ENCODE results near the gene ZNF394. TPM values are rescaled to one million over a fixed set of nuclear protein-coding genes. Genes with fewer than 3 reads are reported as not detected.

The ZNF394 gene
- total RNA-seq, 1 experiment from 2014 or later, result 40.8 TPM

DNA sequence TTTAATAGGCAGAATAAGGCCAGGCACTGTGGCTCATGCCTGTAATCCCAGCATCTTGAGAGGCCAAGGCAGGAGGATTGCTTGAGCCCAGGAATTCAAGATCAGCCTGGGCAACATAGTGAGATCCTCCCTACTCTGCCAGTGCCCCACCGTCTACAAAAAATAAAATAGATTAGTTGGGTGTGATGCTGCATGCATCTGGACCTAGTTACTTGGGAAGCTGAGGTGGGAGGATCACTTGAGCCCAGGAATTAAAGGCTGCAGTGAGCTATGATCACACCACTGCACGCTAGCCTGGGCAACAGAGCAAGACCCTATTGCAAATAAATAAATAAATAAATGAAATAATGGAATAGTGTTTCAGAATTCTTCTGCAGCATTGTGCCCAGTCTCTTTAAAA, 35.6 kb upstream of the ZNF394 start:
- H3K79me2 ChIP-seq (ENCODE audit: low read length), result no peaks in the 10 kb centered on the region
- no peak overlapping the region for H3K4me2 ChIP-seq (ENCODE audit: low read depth, low read length, poor library complexity, severe bottlenecking)
- peaks cover 25% of the 10 kb centered on the region for H3K36me3 ChIP-seq (ENCODE audit: insufficient read depth, low read length)
- no peak for DNase-seq
- peaks cover 34% of the 10 kb centered on the region for H3K9me3 ChIP-seq (ENCODE audit: low read length)
- H3K9ac ChIP-seq (ENCODE audit: low read length), result no peak overlapping the region
- no peak overlapping the region for H2AFZ ChIP-seq (ENCODE audit: low read length)
- H3K9me2 ChIP-seq (replicated peaks; ENCODE audit: insufficient read depth, low read length), result no peaks in the 10 kb centered on the region
- H4K20me1 ChIP-seq (ENCODE audit: insufficient read depth, low read depth, low read length), result no peaks in the 10 kb centered on the region
- no peak overlapping the region for H3K27ac ChIP-seq (ENCODE audit: low read length)
- no peak overlapping the region for H3K4me3 ChIP-seq (ENCODE audit: low read length)
- no peaks in the 10 kb centered on the region for H3K4me1 ChIP-seq (ENCODE audit: low read length)
- no peaks in the 10 kb centered on the region for H3K27me3 ChIP-seq (ENCODE audit: low read length)

- Histone ChIP-seq H3K27ac (ENCODE audit: low read length) (no peak overlapping the region), H3K9me2 (replicated peaks; ENCODE audit: insufficient read depth, low read length) (no peaks in the 10 kb centered on the region), H3K4me3 (ENCODE audit: low read length) (no peak overlapping the region), H3K9ac (ENCODE audit: low read length) (no peak overlapping the region), H4K20me1 (ENCODE audit: insufficient read depth, low read depth, low read length) (no peaks in the 10 kb centered on the region), H3K27me3 (ENCODE audit: low read length) (no peaks in the 10 kb centered on the region), H2AFZ (ENCODE audit: low read length) (no peak overlapping the region), H3K4me1 (ENCODE audit: low read length) (no peaks in the 10 kb centered on the region), H3K79me2 (ENCODE audit: low read length) (no peaks in the 10 kb centered on the region), H3K4me2 (ENCODE audit: low read depth, low read length, poor library complexity, severe bottlenecking) (no peak overlapping the region), H3K9me3 (ENCODE audit: low read length) (peaks cover 31% of the 10 kb centered on the region), H3K36me3 (ENCODE audit: insufficient read depth, low read length) (peaks cover 64% of the 10 kb centered on the region)
- no peak for DNase-seq
Observed at GRCh38 chr7:99531354-99531765, 31.3 kb upstream of the ZNF394 start.

DNA sequence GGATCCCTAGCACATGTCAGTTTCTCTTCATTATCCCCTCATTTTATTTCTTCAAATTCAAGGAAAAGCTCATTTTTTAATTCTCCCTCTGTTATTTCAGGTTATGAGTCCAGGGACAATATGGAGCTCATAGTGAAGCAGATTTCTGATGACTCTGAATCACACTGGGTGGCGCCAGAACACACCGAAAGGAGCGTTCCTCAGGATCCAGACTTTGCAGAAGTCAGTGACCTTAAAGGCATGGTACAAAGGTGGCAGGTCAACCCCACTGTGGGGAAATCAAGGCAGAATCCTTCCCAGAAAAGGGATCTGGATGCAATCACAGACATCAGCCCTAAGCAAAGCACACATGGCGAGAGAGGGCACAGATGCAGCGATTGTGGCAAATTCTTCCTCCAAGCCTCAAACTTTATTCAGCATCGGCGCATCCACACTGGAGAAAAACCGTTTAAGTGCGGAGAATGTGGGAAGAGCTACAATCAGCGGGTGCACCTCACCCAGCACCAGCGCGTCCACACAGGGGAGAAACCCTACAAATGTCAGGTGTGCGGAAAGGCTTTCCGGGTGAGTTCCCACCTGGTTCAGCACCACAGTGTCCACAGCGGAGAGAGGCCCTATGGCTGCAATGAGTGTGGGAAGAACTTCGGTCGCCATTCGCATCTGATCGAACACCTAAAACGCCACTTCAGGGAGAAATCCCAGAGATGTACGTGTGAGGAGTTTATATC, 25.8 kb upstream of the ZNF394 start:
- H3K4me3 ChIP-seq (ENCODE audit: low read length), result no peak overlapping the region
- no peak overlapping the region for H3K9ac ChIP-seq (ENCODE audit: low read length)
- H3K27me3 ChIP-seq (ENCODE audit: low read length), result no peaks in the 10 kb centered on the region
- no peak overlapping the region for H3K4me2 ChIP-seq (ENCODE audit: low read depth, low read length, poor library complexity, severe bottlenecking)
- H3K36me3 ChIP-seq (ENCODE audit: insufficient read depth, low read length), result peaks cover 61% of the 10 kb centered on the region
- H3K4me1 ChIP-seq (ENCODE audit: low read length), result no peaks in the 10 kb centered on the region
- peak; percentile 53 for DNase-seq
- H3K9me2 ChIP-seq (replicated peaks; ENCODE audit: insufficient read depth, low read length), result no peaks in the 10 kb centered on the region
- no peaks in the 10 kb centered on the region for H3K79me2 ChIP-seq (ENCODE audit: low read length)
- H3K27ac ChIP-seq (ENCODE audit: low read length), result no peak overlapping the region
- peaks cover 8% of the 10 kb centered on the region for H3K9me3 ChIP-seq (ENCODE audit: low read length)
- H4K20me1 ChIP-seq (ENCODE audit: insufficient read depth, low read depth, low read length), result no peaks in the 10 kb centered on the region
- H2AFZ ChIP-seq (ENCODE audit: low read length), result no peak overlapping the region

DNA sequence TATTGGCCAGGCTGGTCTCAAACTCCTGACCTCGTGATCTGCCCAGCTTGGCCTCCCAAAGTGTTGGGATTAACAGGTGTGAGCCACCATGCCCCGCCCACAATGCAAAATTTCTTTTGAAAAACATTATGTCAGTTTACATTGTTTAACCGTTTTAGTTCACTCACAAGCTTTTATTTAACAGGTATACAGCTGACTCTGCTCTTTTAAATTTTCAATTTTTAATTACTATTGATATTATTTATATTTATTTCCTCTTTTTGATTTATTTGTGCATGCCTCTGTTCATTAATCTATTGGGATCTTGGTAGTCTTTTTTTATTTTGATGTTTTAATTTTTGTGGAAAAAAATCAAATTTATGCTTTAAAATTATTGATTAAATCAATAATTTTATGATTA, 21.3 kb upstream of the ZNF394 start:
- H3K79me2 ChIP-seq (ENCODE audit: low read length), result no peaks in the 10 kb centered on the region
- H3K36me3 ChIP-seq (ENCODE audit: insufficient read depth, low read length), result peaks cover 35% of the 10 kb centered on the region
- no peak overlapping the region for H3K9ac ChIP-seq (ENCODE audit: low read length)
- no peak overlapping the region for H3K27ac ChIP-seq (ENCODE audit: low read length)
- no peak overlapping the region for H2AFZ ChIP-seq (ENCODE audit: low read length)
- no peak overlapping the region for H3K4me3 ChIP-seq (ENCODE audit: low read length)
- no peaks in the 10 kb centered on the region for H4K20me1 ChIP-seq (ENCODE audit: insufficient read depth, low read depth, low read length)
- H3K4me2 ChIP-seq (ENCODE audit: low read depth, low read length, poor library complexity, severe bottlenecking), result no peak overlapping the region
- no peak for DNase-seq
- H3K9me3 ChIP-seq (ENCODE audit: low read length), result no peaks in the 10 kb centered on the region
- H3K4me1 ChIP-seq (ENCODE audit: low read length), result no peaks in the 10 kb centered on the region
- no peaks in the 10 kb centered on the region for H3K27me3 ChIP-seq (ENCODE audit: low read length)
- H3K9me2 ChIP-seq (replicated peaks; ENCODE audit: insufficient read depth, low read length), result no peaks in the 10 kb centered on the region

- H4K20me1 ChIP-seq (ENCODE audit: insufficient read depth, low read depth, low read length), result no peaks in the 10 kb centered on the region
- no peak overlapping the region for H3K4me2 ChIP-seq (ENCODE audit: low read depth, low read length, poor library complexity, severe bottlenecking)
Observed at GRCh38 chr7:99514050-99514449, 14.0 kb upstream of the ZNF394 start.

GRCh38 chr7:99505324-99505662, 5.2 kb upstream of the ZNF394 start:
- peak overlapping the region; percentile 68 for H3K27ac ChIP-seq (ENCODE audit: low read length)
- H4K20me1 ChIP-seq (ENCODE audit: insufficient read depth, low read depth, low read length), result no peaks in the 10 kb centered on the region
- H3K4me3 ChIP-seq (ENCODE audit: low read length), result peak overlapping the region; percentile 86
- H3K9ac ChIP-seq (ENCODE audit: low read length), result peak overlapping the region; percentile 84
- H3K79me2 ChIP-seq (ENCODE audit: low read length), result peaks cover 48% of the 10 kb centered on the region
- H3K9me3 ChIP-seq (ENCODE audit: low read length), result no peaks in the 10 kb centered on the region
- peak overlapping the region; percentile 88 for H3K4me2 ChIP-seq (ENCODE audit: low read depth, low read length, poor library complexity, severe bottlenecking)
- no peaks in the 10 kb centered on the region for H3K36me3 ChIP-seq (ENCODE audit: insufficient read depth, low read length)
- H3K4me1 ChIP-seq (ENCODE audit: low read length), result peaks cover 21% of the 10 kb centered on the region
- H3K27me3 ChIP-seq (ENCODE audit: low read length), result no peaks in the 10 kb centered on the region
- DNase-seq, result no peak
- no peaks in the 10 kb centered on the region for H3K9me2 ChIP-seq (replicated peaks; ENCODE audit: insufficient read depth, low read length)
- H2AFZ ChIP-seq (ENCODE audit: low read length), result peak overlapping the region; percentile 62; the same call in 1 of the 2 replicates

More at GRCh38 chr7:99514050-99514449, 14.0 kb upstream of the ZNF394 start:
- Histone ChIP-seq H3K9me2 (replicated peaks; ENCODE audit: insufficient read depth, low read length) (no peaks in the 10 kb centered on the region), H3K36me3 (ENCODE audit: insufficient read depth, low read length) (peaks cover 17% of the 10 kb centered on the region; the same call in 1 of the 2 replicates), H3K27me3 (ENCODE audit: low read length) (no peaks in the 10 kb centered on the region), H3K27ac (ENCODE audit: low read length) (no peak overlapping the region), H3K9ac (ENCODE audit: low read length) (no peak overlapping the region), H3K4me1 (ENCODE audit: low read length) (no peaks in the 10 kb centered on the region), H3K4me3 (ENCODE audit: low read length) (no peak overlapping the region), H2AFZ (ENCODE audit: low read length) (no peak overlapping the region), H3K9me3 (ENCODE audit: low read length) (no peaks in the 10 kb centered on the region), H3K79me2 (ENCODE audit: low read length) (peaks cover 17% of the 10 kb centered on the region)
- DNase-seq, result no peak

DNA sequence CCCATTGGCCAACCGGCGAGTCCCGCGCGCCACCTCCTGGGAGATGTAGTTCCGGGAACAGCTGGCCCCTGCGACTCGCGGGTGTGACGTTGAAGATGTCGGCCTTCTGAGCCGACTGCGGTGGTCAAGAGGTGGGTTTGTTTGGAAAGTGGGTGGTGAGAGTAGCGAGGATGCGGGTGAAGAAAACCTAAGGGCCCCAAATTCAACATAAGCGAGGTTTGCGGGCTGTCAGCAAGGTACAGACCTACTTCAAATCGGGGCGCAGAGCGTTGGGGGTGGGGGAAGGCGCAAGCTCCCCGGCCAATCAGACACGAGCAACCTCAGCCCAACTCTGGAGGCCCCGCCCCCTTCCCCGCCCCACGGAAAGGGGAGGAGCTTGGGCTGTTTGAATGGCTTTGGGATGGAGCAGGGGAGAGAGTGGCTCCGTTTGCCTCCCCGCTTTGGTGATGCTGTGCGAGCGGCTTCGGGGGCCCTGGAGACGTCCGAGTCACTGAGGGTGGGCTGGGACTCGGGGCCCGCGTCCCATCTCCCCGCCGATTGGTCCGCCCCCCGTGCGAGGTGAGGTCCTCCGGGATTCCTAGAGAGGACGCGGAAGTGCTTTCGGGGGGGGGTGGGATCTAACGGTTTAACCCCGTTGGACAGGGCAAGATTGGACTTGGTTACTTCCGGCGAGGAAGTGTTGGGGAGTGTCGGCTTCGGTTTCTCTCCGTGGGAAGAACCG, 4.7 kb upstream of the ZNF394 start, which contains the start of gene ZKSCAN5:
TSS of gene ZKSCAN5 (plus strand) at position 60 of the 721 bp plus-strand sequence. CDS start 1,383 bp downstream, outside the sequence.
- Histone ChIP-seq H3K36me3 (ENCODE audit: insufficient read depth, low read length) (no peaks in the 10 kb centered on the region), H3K4me3 (ENCODE audit: low read length) (peak within 1 kb of the TSS; percentile 86), H3K4me1 (ENCODE audit: low read length) (peaks cover 21% of the 10 kb centered on the region), H4K20me1 (ENCODE audit: insufficient read depth, low read depth, low read length) (no peaks in the 10 kb centered on the region), H3K9ac (ENCODE audit: low read length) (peak within 1 kb of the TSS; percentile 84), H3K4me2 (ENCODE audit: low read depth, low read length, poor library complexity, severe bottlenecking) (peak within 1 kb of the TSS; percentile 88), H3K79me2 (ENCODE audit: low read length) (peaks cover 47% of the 10 kb centered on the region), H3K27ac (ENCODE audit: low read length) (peak within 1 kb of the TSS; percentile 68), H3K9me3 (ENCODE audit: low read length) (no peaks in the 10 kb centered on the region), H3K9me2 (replicated peaks; ENCODE audit: insufficient read depth, low read length) (no peaks in the 10 kb centered on the region), H2AFZ (ENCODE audit: low read length) (peak within 1 kb of the TSS; percentile 62; the same call in 1 of the 2 replicates), H3K27me3 (ENCODE audit: low read length) (no peaks in the 10 kb centered on the region)
- DNase-seq, result peak; percentile 98

DNA sequence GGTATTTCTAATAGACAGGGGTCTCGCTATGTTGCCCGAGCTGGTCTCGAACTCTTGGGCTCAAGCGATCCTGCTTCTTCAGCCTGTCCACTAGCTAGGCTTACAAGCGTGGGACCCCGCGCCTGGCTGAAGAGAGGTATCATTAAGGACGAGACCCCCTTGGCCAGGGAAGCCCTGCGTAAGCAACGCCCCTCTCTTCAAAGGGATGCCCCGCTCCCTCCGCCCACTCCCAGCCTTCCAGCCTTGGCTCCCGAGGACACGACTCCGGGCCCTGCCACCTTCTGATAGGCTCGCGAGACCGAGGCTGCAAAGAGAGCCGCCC, 4.2 kb upstream of the ZNF394 start:
- Histone ChIP-seq H4K20me1 (ENCODE audit: insufficient read depth, low read depth, low read length) (no peaks in the 10 kb centered on the region), H2AFZ (ENCODE audit: low read length) (no peak overlapping the region)

More for the DNA sequence above, 4.2 kb upstream of the ZNF394 start:
- H3K9ac ChIP-seq (ENCODE audit: low read length), result peak overlapping the region; percentile 84; the same call in 1 of the 2 replicates
- H3K4me1 ChIP-seq (ENCODE audit: low read length), result peaks cover 21% of the 10 kb centered on the region
- H3K79me2 ChIP-seq (ENCODE audit: low read length), result peaks cover 49% of the 10 kb centered on the region
- H3K4me2 ChIP-seq (ENCODE audit: low read depth, low read length, poor library complexity, severe bottlenecking), result peak overlapping the region; percentile 88
- H3K27ac ChIP-seq (ENCODE audit: low read length), result no peak overlapping the region; the same call in 1 of the 2 replicates
- peak overlapping the region; percentile 86 for H3K4me3 ChIP-seq (ENCODE audit: low read length)
- no peaks in the 10 kb centered on the region for H3K9me3 ChIP-seq (ENCODE audit: low read length)
- no peaks in the 10 kb centered on the region for H3K9me2 ChIP-seq (replicated peaks; ENCODE audit: insufficient read depth, low read length)
- H3K27me3 ChIP-seq (ENCODE audit: low read length), result no peaks in the 10 kb centered on the region
- DNase-seq, result no peak
- no peaks in the 10 kb centered on the region for H3K36me3 ChIP-seq (ENCODE audit: insufficient read depth, low read length)

Measured in Karpas-422 (cell line).